ENCODE data around the gene DOCK3. TPM values are rescaled to one million over a fixed set of nuclear protein-coding genes. Genes with fewer than 3 reads are reported as not detected.

Gene DOCK3
- total RNA-seq, 1 donor from 2014 or later, result 2.7 TPM

- Histone ChIP-seq H3K4me1 (no peaks in the 10 kb centered on the region), H3K9me3 (no peaks in the 10 kb centered on the region), H3K4me3 (no peak overlapping the region), H3K27ac (no peak overlapping the region), H3K36me3 (no peaks in the 10 kb centered on the region), H3K27me3 (no peaks in the 10 kb centered on the region)
- no peak for DNase-seq
- ATAC-seq, result no peak
- TF ChIP-seq CTCF (IDR thresholded peaks at IDR 0.05), result no peak
- intact Hi-C loops (cut with DNase I), result no loop called here
Observed at GRCh38 chr3:50724831-50725230, 50.1 kb downstream of the DOCK3 start.

GRCh38 chr3:50734985-50735384 is 60.3 kb downstream of the DOCK3 start:
- ATAC-seq (no peak), DNase-seq (no peak)
- Histone ChIP-seq H3K9me3 (no peaks in the 10 kb centered on the region), H3K4me3 (no peak overlapping the region), H3K27ac (no peak overlapping the region), H3K27me3 (no peaks in the 10 kb centered on the region), H3K4me1 (no peaks in the 10 kb centered on the region), H3K36me3 (no peaks in the 10 kb centered on the region)
- no peak for TF ChIP-seq CTCF (IDR thresholded peaks at IDR 0.05)
- intact Hi-C loops (cut with DNase I), result no loop called here

GRCh38 chr3:50737193-50737905 is 62.6 kb downstream of the DOCK3 start:
- no peaks in the 10 kb centered on the region for H3K36me3 ChIP-seq
- no peak overlapping the region for H3K4me3 ChIP-seq
- intact Hi-C loops (cut with DNase I), result no loop called here
- ATAC-seq (no peak), DNase-seq (no peak)
- no peaks in the 10 kb centered on the region for H3K4me1 ChIP-seq
- no peaks in the 10 kb centered on the region for H3K27me3 ChIP-seq
- no peak overlapping the region for H3K27ac ChIP-seq
- no peak for TF ChIP-seq CTCF (IDR thresholded peaks at IDR 0.05)
- H3K9me3 ChIP-seq, result no peaks in the 10 kb centered on the region

- Histone ChIP-seq H3K27me3 (no peaks in the 10 kb centered on the region), H3K9me3 (no peaks in the 10 kb centered on the region), H3K36me3 (no peaks in the 10 kb centered on the region), H3K4me3 (no peak overlapping the region), H3K4me1 (no peaks in the 10 kb centered on the region), H3K27ac (no peak overlapping the region)
- DNase-seq (no peak), ATAC-seq (no peak)
- intact Hi-C loops (cut with DNase I), result no loop called here
- no peak for TF ChIP-seq CTCF (IDR thresholded peaks at IDR 0.05)
Observed at GRCh38 chr3:50737906-50738598, 63.3 kb downstream of the DOCK3 start.

- intact Hi-C loops (cut with DNase I), result no loop called here
Observed at GRCh38 chr3:50743643-50744042, 68.9 kb downstream of the DOCK3 start.

More at GRCh38 chr3:50743643-50744042, 68.9 kb downstream of the DOCK3 start:
- Histone ChIP-seq H3K9me3 (no peaks in the 10 kb centered on the region), H3K27me3 (no peaks in the 10 kb centered on the region), H3K27ac (no peak overlapping the region), H3K4me1 (no peaks in the 10 kb centered on the region), H3K4me3 (no peak overlapping the region), H3K36me3 (no peaks in the 10 kb centered on the region)
- DNase-seq (no peak), ATAC-seq (no peak)
- no peak for TF ChIP-seq CTCF (IDR thresholded peaks at IDR 0.05)
